Body of pancreas (tissue), 4 donors: ENCODE results near the gene KLHL24. TPM values are rescaled to one million over a fixed set of nuclear protein-coding genes. Genes with fewer than 3 reads are reported as not detected.

Experiments used
- ATAC-seq: fragments of 150-250 bp; one replicate; pipeline ENCODE4 v1.9.1; 2016
- DNase-seq, 4 donors: peaks; one replicate each; pipeline ENCODE4 v3.0.0-alpha.2; 2019
- H3K27ac ChIP-seq, 4 donors: fragments of 200-600 bp; sonication (generic); 1 replicate in 3 of 4; 2 replicates in 1 of 4; pipeline versions ENCODE4 v1.5.1 to v1.6.1; 2016 to 2019; ENCODE audit warnings: mild to moderate bottlenecking in 1 of 4, mixed read lengths in 1 of 4, moderate library complexity in 1 of 4
- H3K27me3 ChIP-seq, 2 donors: fragments of 200-600 bp; sonication (generic); one replicate each; pipeline ENCODE4 v1.6.0; 2016; ENCODE audit warnings: mild to moderate bottlenecking in 1 of 2
- H3K36me3 ChIP-seq, 2 donors: fragments of 200-600 bp; sonication (generic); replicated peaks in 1 of 2; 2 replicates each; pipeline ENCODE4 v1.5.1; 2016; ENCODE audit warnings: low read depth in 2 of 2; ENCODE audit not compliant: insufficient read depth in 1 of 2
- H3K4me1 ChIP-seq: fragments of 200-600 bp; sonication (generic); one replicate; pipeline ENCODE4 v1.6.0; 2016
- H3K4me3 ChIP-seq, 2 donors: fragments of 200-600 bp; sonication (generic); 1 replicate in 1 of 2; 2 replicates in 1 of 2; pipeline ENCODE4 v1.5.1; 2016 to 2019
- H3K9me3 ChIP-seq, 3 donors: fragments of 200-600 bp; sonication (generic); 1 replicate in 2 of 3; 2 replicates in 1 of 3; pipeline ENCODE4 v1.5.1; 2016
- POLR2A ChIP-seq, 3 donors: fragments of 450-650 bp; IDR thresholded peaks; one replicate each; pipeline ENCODE4 v1.6.1; 2016; ENCODE audit warnings: antibody characterized with exemption in 3 of 3, mild to moderate bottlenecking in 2 of 3
- WGBS, 2 donors: methylation state at CpG; one replicate each; pipeline ENCODE4 v1.1.5; 2017; 5-methylcytosine and 5-hydroxymethylcytosine counted together
- intact Hi-C: fragments of 100-400 bp; cut with DNase I; formaldehyde crosslinking; loops from one replicate; pipeline ENCODE4 v1.15.1; 2023
- total RNA-seq, 2 donors: library from RNA; depleted of rRNA; stranded (reverse); fragments of >200 nt; gene quantifications; one replicate each; pipeline ENCODE4 v1.1.0, GENCODE V29; 2016
- TF ChIP-seq, protein P1 (sequence below), 7 experiments: fragments of 450-650 bp in 4 of 7; fragments of 200-600 bp in 3 of 7; sonication (generic) in 3 of 7; IDR thresholded peaks; one replicate each; pipeline ENCODE4 v1.5.1; 2016 to 2019; ENCODE audit warnings: antibody characterized with exemption in 7 of 7

KLHL24 gene, protein sequence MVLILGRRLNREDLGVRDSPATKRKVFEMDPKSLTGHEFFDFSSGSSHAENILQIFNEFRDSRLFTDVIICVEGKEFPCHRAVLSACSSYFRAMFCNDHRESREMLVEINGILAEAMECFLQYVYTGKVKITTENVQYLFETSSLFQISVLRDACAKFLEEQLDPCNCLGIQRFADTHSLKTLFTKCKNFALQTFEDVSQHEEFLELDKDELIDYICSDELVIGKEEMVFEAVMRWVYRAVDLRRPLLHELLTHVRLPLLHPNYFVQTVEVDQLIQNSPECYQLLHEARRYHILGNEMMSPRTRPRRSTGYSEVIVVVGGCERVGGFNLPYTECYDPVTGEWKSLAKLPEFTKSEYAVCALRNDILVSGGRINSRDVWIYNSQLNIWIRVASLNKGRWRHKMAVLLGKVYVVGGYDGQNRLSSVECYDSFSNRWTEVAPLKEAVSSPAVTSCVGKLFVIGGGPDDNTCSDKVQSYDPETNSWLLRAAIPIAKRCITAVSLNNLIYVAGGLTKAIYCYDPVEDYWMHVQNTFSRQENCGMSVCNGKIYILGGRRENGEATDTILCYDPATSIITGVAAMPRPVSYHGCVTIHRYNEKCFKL
- 10 to 100 TPM; 22.7 to 46.2 TPM for total RNA-seq

DNA sequence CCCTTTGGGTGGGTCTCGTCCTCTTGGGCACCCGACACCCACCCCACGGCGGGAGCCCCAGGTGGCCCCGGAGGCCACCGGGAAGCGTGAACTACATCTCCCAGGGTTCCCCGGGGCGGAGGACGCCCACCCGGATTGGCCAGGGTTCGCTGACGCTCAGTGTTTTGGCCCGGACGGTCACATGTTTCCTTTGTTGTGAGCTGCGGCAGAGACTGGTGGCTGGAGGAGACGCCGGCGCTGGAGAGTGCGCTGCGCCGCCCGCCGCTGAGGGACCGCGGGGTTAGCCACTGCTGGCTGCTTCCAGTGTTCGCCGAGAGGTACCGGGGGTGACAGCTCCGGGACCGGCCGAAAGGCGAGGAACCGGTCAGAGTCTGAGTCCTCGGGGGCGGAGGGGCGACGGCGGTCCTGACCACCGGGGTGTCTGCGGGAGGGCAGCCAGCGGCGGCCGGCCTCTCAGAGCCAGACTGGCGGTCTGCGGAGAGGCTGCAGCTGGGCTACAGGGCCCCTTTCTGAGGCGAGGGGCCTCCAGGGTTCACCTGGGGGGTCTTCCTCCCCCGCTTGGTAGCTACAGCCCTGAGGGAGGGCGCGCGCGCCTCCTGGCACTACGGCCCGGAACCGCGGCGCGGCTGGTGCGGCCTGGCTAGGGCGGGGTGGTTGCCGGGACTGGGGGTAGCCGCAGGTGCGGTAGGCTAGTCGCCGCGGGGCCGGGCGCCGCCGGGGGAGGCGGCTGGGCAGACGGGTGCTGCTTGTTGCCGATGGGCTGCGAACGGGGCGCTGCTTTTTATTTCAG is at the start of gene KLHL24:
KLHL24 (plus strand) TSS at position 193 of the 790 bp plus-strand sequence. CDS start 14,734 bp downstream, outside the sequence.
- WGBS, 2 donors: 0% methylated on average over 4 to 73 of the region's 76 CpGs
- TF ChIP-seq POLR2A (IDR thresholded peaks at IDR 0.05): peak; percentile 97 to 99 (median 99)
- TF ChIP-seq, protein P1, sequence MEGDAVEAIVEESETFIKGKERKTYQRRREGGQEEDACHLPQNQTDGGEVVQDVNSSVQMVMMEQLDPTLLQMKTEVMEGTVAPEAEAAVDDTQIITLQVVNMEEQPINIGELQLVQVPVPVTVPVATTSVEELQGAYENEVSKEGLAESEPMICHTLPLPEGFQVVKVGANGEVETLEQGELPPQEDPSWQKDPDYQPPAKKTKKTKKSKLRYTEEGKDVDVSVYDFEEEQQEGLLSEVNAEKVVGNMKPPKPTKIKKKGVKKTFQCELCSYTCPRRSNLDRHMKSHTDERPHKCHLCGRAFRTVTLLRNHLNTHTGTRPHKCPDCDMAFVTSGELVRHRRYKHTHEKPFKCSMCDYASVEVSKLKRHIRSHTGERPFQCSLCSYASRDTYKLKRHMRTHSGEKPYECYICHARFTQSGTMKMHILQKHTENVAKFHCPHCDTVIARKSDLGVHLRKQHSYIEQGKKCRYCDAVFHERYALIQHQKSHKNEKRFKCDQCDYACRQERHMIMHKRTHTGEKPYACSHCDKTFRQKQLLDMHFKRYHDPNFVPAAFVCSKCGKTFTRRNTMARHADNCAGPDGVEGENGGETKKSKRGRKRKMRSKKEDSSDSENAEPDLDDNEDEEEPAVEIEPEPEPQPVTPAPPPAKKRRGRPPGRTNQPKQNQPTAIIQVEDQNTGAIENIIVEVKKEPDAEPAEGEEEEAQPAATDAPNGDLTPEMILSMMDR (IDR thresholded peaks at IDR 0.05): peak in 1 of 7 experiments; percentile 16
- Histone ChIP-seq H3K27ac (peak within 1 kb of the TSS; percentile 94 to 99 (median 96)), H3K27me3 (no peaks in the 10 kb centered on the region), H3K36me3 (no peaks in the 10 kb centered on the region), H3K4me3 (peak within 1 kb of the TSS; percentile 75 to 83), H3K9me3 (no peaks in the 10 kb centered on the region), H3K4me1 (peaks cover 30% of the 10 kb centered on the region)
- intact Hi-C loops: no loop called here
- DNase-seq (peak; percentile 93 to 96 (median 94)), ATAC-seq (peak; percentile 88)

DNA sequence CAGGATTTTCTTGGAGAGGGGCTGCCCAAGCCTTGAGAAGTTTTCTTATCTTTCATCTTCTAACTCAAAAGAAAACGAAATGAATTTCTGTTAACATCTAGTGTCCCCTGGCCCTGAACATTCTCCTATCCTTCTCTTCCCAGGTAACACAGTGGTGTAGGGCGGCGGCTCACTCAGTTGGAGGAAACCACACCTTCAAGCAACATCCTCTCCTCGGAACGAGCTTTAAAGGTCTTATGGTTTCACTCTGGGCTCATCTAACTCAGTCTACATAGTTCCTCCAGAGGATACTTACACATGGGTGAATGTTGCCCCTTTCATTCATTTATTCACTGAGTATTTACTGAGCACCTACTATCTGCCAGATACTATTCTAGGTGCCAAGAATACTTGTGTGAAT is 48.9 kb upstream of the KLHL24 start:
- TF ChIP-seq POLR2A (IDR thresholded peaks at IDR 0.05): no peak
- TF ChIP-seq, protein P1 (IDR thresholded peaks at IDR 0.05): no peak
- ATAC-seq (no peak), DNase-seq (no peak)
- no peak overlapping the region for H3K4me3 ChIP-seq
- no peaks in the 10 kb centered on the region for H3K4me1 ChIP-seq
- WGBS, 2 donors: 74 to 77% methylated on average over 5 of the region's 5 CpGs
- no peaks in the 10 kb centered on the region for H3K27me3 ChIP-seq
- intact Hi-C loops: no loop called here
- H3K9me3 ChIP-seq: no peaks in the 10 kb centered on the region
- H3K27ac ChIP-seq: no peak overlapping the region
- H3K36me3 ChIP-seq: no peaks in the 10 kb centered on the region

DNA sequence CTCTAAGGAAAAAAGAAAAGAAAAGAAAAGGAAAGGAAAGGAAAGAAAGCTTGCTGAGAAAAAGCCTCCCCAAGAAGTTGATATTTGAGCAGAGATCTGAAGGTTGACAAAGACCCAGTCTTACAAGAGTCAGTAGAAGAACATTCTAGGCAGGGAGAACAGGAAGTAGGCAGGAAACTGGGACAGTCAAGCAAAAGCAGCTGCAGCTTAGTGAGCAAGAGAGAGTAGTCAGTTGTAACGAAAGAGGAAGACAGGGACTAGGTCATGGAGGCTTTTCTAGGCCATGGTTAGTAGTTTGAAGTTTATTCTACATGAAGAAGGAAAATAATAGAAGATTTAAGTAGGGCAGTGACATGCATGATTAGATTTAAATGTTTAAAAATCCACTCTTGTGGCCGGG is 48.1 kb upstream of the KLHL24 start:
- ATAC-seq: no peak
- Histone ChIP-seq H3K9me3 (no peaks in the 10 kb centered on the region), H3K36me3 (no peaks in the 10 kb centered on the region), H3K4me1 (no peaks in the 10 kb centered on the region), H3K27me3 (no peaks in the 10 kb centered on the region), H3K27ac (no peak overlapping the region), H3K4me3 (no peak overlapping the region)
- intact Hi-C loops: no loop called here
- peak in 1 of 4 donors; percentile 22 for DNase-seq
- WGBS, 2 donors: 78 to 81% methylated on average over 2 of the region's 2 CpGs
- TF ChIP-seq, protein P1 (IDR thresholded peaks at IDR 0.05): no peak

DNA sequence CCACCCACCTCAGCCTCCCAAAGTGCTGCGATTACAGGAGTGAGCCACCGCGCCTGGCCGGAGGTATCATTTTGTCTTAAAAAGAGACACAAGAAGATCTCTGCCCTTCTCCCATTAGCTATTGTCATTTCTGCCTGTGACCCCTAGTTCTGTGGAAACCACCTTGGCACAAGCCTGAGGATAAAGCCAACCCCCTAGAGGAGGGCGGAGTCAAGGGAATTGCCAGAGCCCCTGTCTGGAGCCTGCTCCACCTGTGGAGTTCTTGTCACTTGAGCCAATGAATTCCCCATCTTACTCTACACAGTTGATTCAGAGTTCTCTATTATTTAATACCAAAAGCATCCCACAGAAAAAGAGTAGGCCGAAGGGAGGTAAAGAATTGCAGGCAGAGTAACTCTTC is 45.0 kb upstream of the KLHL24 start:
- H3K27me3 ChIP-seq: no peaks in the 10 kb centered on the region
- H3K4me1 ChIP-seq: no peaks in the 10 kb centered on the region
- no peak for DNase-seq
- no peak for ATAC-seq
- WGBS, 2 donors: 90 to 96% methylated on average over 5 to 6 of the region's 6 CpGs
- intact Hi-C loops: no loop called here
- H3K36me3 ChIP-seq: no peaks in the 10 kb centered on the region
- no peak overlapping the region for H3K4me3 ChIP-seq
- H3K27ac ChIP-seq: no peak overlapping the region
- H3K9me3 ChIP-seq: no peaks in the 10 kb centered on the region
- TF ChIP-seq, protein P1 (IDR thresholded peaks at IDR 0.05): no peak
- no peak for TF ChIP-seq POLR2A (IDR thresholded peaks at IDR 0.05)
